HEK293 (cell line): Measurements from ENCODE around the gene MEG3.

Experiments used
- CTCF ChIA-PET: fragments of 350-600 bp; formaldehyde crosslinking; extraction: SDS; loops from one replicate; lab custom pipeline; 2021; ENCODE audit warnings: antibody characterized with exemption; lab: Yijun Ruan, JAX
- POLR2A ChIA-PET: fragments of 300-600 bp; formaldehyde crosslinking; extraction: SDS; loops from one replicate; lab custom pipeline; 2020; ENCODE audit warnings: antibody characterized with exemption, inconsistent platforms; lab: Yijun Ruan, JAX
- H3K27ac ChIP-seq: fragments of 200-500 bp; sonication (Bioruptor generic); 2 replicates; pipeline ENCODE4 v1.5.1; 2014; ENCODE audit warnings: low read depth, low read length, control low read depth, inconsistent platforms; ENCODE audit errors: extremely low read depth
- H3K36me3 ChIP-seq, 2 experiments: fragments of 200-500 bp in 1 of 2; sonication (Bioruptor generic) in 1 of 2; 1 replicate in 1 of 2; 2 replicates in 1 of 2; pipeline ENCODE4 v1.5.1; 2014 to 2017; ENCODE audit warnings: inconsistent platforms in 2 of 2, low read length in 2 of 2; ENCODE audit not compliant: control insufficient read depth in 2 of 2, insufficient read depth in 1 of 2
- H3K4me1 ChIP-seq: fragments of 200-500 bp; sonication (Bioruptor generic); 2 replicates; pipeline ENCODE4 v1.5.1; 2014; ENCODE audit warnings: mild to moderate bottlenecking, low read length, inconsistent platforms; ENCODE audit not compliant: control insufficient read depth, insufficient read depth
- H3K4me3 ChIP-seq: 2 replicates; pipeline ENCODE4 v1.5.1; 2011; ENCODE audit warnings: low read depth, mild to moderate bottlenecking, control low read depth, low read length, moderate library complexity
- H3K9me3 ChIP-seq: fragments of 200-500 bp; sonication (Bioruptor generic); 2 replicates; pipeline ENCODE4 v1.5.1; 2014; ENCODE audit warnings: low read depth, low read length, inconsistent platforms; ENCODE audit not compliant: control insufficient read depth, insufficient read depth
- HIC1 ChIP-seq: fragments of 450-650 bp; formaldehyde crosslinking; IDR thresholded peaks from 2 replicates; pipeline ENCODE4 v1.5.1; 2016; ENCODE audit warnings: missing biosample characterization, missing genetic modification characterization
- KLF17 ChIP-seq: fragments of 450-650 bp; formaldehyde crosslinking; IDR thresholded peaks from 2 replicates; pipeline ENCODE4 v1.5.1; 2016; ENCODE audit warnings: missing biosample characterization, missing genetic modification characterization
- OSR2 ChIP-seq: fragments of 450-650 bp; formaldehyde crosslinking; IDR thresholded peaks from 2 replicates; pipeline ENCODE4 v1.5.1; 2016; ENCODE audit warnings: missing biosample characterization, missing genetic modification characterization
- ZBTB1 ChIP-seq: fragments of 450-650 bp; formaldehyde crosslinking; IDR thresholded peaks from 2 replicates; pipeline ENCODE4 v1.5.1; 2016; ENCODE audit warnings: missing biosample characterization, missing genetic modification characterization
- ZBTB20 ChIP-seq: fragments of 450-650 bp; formaldehyde crosslinking; IDR thresholded peaks from 2 replicates; pipeline ENCODE4 v1.5.1; 2016; ENCODE audit warnings: missing biosample characterization, missing genetic modification characterization
- ZBTB8A ChIP-seq: fragments of 450-650 bp; formaldehyde crosslinking; IDR thresholded peaks from 2 replicates; pipeline ENCODE4 v1.5.1; 2016; ENCODE audit warnings: missing biosample characterization, missing genetic modification characterization
- ZFHX2 ChIP-seq: fragments of 450-650 bp; formaldehyde crosslinking; conservative IDR thresholded peaks from 2 replicates; pipeline ENCODE4 v1.5.1; 2016; ENCODE audit warnings: missing biosample characterization, missing genetic modification characterization
- ZFP41 ChIP-seq: fragments of 450-650 bp; formaldehyde crosslinking; IDR thresholded peaks from 2 replicates; pipeline ENCODE4 v1.5.1; 2016; ENCODE audit warnings: missing biosample characterization, missing genetic modification characterization, borderline replicate concordance
- ZFP69B ChIP-seq: fragments of 450-650 bp; formaldehyde crosslinking; IDR thresholded peaks from 2 replicates; pipeline ENCODE4 v1.5.1; 2016; ENCODE audit warnings: missing biosample characterization, missing genetic modification characterization
- ZNF23 ChIP-seq: fragments of 450-650 bp; formaldehyde crosslinking; IDR thresholded peaks from 2 replicates; pipeline ENCODE4 v1.5.1; 2016; ENCODE audit warnings: missing biosample characterization, missing genetic modification characterization, borderline replicate concordance
- ZNF37A ChIP-seq: fragments of 450-650 bp; IDR thresholded peaks from 2 replicates; pipeline ENCODE4 v1.5.1; 2018; ENCODE audit warnings: missing biosample characterization, missing genetic modification characterization
- ZNF518A ChIP-seq: fragments of 450-650 bp; formaldehyde crosslinking; conservative IDR thresholded peaks from 2 replicates; pipeline ENCODE4 v1.5.1; 2016; ENCODE audit warnings: low read depth, missing biosample characterization, missing genetic modification characterization
- ZNF626 ChIP-seq: fragments of 450-650 bp; sonication (Bioruptor Pico); formaldehyde crosslinking; IDR thresholded peaks from 2 replicates; pipeline ENCODE4 v1.5.1; 2018; ENCODE audit warnings: missing biosample characterization, missing genetic modification characterization, inconsistent platforms
- ZNF704 ChIP-seq: fragments of 450-650 bp; formaldehyde crosslinking; IDR thresholded peaks from 2 replicates; pipeline ENCODE4 v1.5.1; 2016; ENCODE audit warnings: missing biosample characterization, missing genetic modification characterization
- ZSCAN30 ChIP-seq: fragments of 450-650 bp; IDR thresholded peaks from 2 replicates; pipeline ENCODE4 v1.5.1; 2018; ENCODE audit warnings: missing biosample characterization, mild to moderate bottlenecking, missing genetic modification characterization, moderate library complexity

Gene MEG3

GRCh38 chr14:100880271-100881101 lies 54.6 kb downstream of the MEG3 start (continued):
- no peak for TF ChIP-seq ZFP41
- no peak for TF ChIP-seq OSR2 (tag by site-specific recombination)

GRCh38 chr14:100881211-100882025 lies 55.5 kb downstream of the MEG3 start:
- ChIA-PET POLR2A (no interaction called here), CTCF (no interaction called here)
- H3K4me3 ChIP-seq = no peak overlapping the region
- H3K4me1 ChIP-seq = no peaks in the 10 kb centered on the region
- TF ChIP-seq ZFP69B (tag by site-specific recombination) (no peak), ZNF23 (no peak), ZNF518A (no peak), ZSCAN30 (tag by site-specific recombination) (no peak), ZNF37A (no peak), KLF17 (no peak), ZBTB20 (no peak), ZBTB1 (tag by site-specific recombination) (no peak), ZBTB8A (tag by site-specific recombination) (no peak), ZNF704 (tag by site-specific recombination) (no peak), HIC1 (tag by site-specific recombination) (no peak), ZNF626 (tag by site-specific recombination) (no peak), ZFHX2 (tag by site-specific recombination) (no peak)
- no peak overlapping the region for H3K27ac ChIP-seq
- H3K9me3 ChIP-seq = no peaks in the 10 kb centered on the region
- no peaks in the 10 kb centered on the region for H3K36me3 ChIP-seq
